PC-3 (cell line): ENCODE data around the gene MC5R. TPM values are rescaled to one million over a fixed set of nuclear protein-coding genes. Genes with fewer than 3 reads are reported as not detected.

Experiments used
- ATAC-seq: fragments of 200-7000 bp; cut with Tn5 transposase; 2 replicates; pipeline ENCODE4 v1.9.1; 2020; ENCODE audit warnings: mild to moderate bottlenecking, moderate library complexity
- BruUV-seq: library from RNA; stranded (reverse); fragments of 400-500 nt; replicated peaks from 2 replicates; lab custom pipeline; 2021; lab: Mats Ljungman, UMichigan
- CTCF ChIA-PET: fragments of 300-600 bp; sonication (Branson Sonifier 250); formaldehyde crosslinking; loops from one replicate; lab custom pipeline; 2022; ENCODE audit warnings: antibody characterized with exemption; lab: Charles Lee
- POLR2A ChIA-PET: fragments of 300-600 bp; sonication (Branson Sonifier 250); formaldehyde crosslinking; loops from one replicate; lab custom pipeline; 2022; ENCODE audit warnings: antibody characterized with exemption; ENCODE audit not compliant: unreplicated experiment; lab: Charles Lee
- DNase-seq: peaks from one replicate; pipeline ENCODE4 v3.0.0-alpha.2; 2015
- H2AFZ ChIP-seq: fragments of 300-600 bp; sonication (generic); 2 replicates; pipeline ENCODE4 v1.6.0; 2016; ENCODE audit warnings: antibody characterized with exemption, low read length
- H3F3A ChIP-seq: fragments of 300-600 bp; sonication (generic); one replicate; pipeline ENCODE4 v1.6.0; 2017; ENCODE audit warnings: antibody characterized with exemption, low read length, control low read depth, mild to moderate bottlenecking; ENCODE audit not compliant: unreplicated experiment
- H3K27ac ChIP-seq: fragments of 300-600 bp; sonication (generic); 2 replicates; pipeline ENCODE4 v1.5.1; 2016; ENCODE audit warnings: mild to moderate bottlenecking, low read length
- H3K27me3 ChIP-seq: fragments of 300-600 bp; sonication (generic); 2 replicates; pipeline ENCODE4 v1.6.1; 2016; ENCODE audit warnings: low read length, mixed read lengths
- H3K36me3 ChIP-seq: fragments of 300-600 bp; sonication (generic); 2 replicates; pipeline ENCODE4 v1.6.1; 2016; ENCODE audit warnings: low read depth, mixed run types, low read length, mixed read lengths
- H3K4me1 ChIP-seq: fragments of 300-600 bp; sonication (generic); 2 replicates; pipeline ENCODE4 v1.5.1; 2016; ENCODE audit warnings: low read length; ENCODE audit not compliant: insufficient read depth
- H3K4me2 ChIP-seq: fragments of 300-600 bp; sonication (generic); 2 replicates; pipeline ENCODE4 v1.6.0; 2016; ENCODE audit warnings: low read length
- H3K4me3 ChIP-seq: fragments of 300-600 bp; sonication (generic); 2 replicates; pipeline ENCODE4 v1.5.1; 2016; ENCODE audit warnings: mild to moderate bottlenecking, low read length, mixed read lengths
- H3K79me2 ChIP-seq: fragments of 300-600 bp; sonication (generic); 2 replicates; pipeline ENCODE4 v1.6.1; 2017; ENCODE audit warnings: low read length, mixed read lengths
- H3K9ac ChIP-seq: fragments of 300-600 bp; sonication (generic); 2 replicates; pipeline ENCODE4 v1.6.0; 2016; ENCODE audit warnings: mild to moderate bottlenecking, low read length
- H3K9me2 ChIP-seq: fragments of 300-600 bp; sonication (generic); replicated peaks from 2 replicates; pipeline ENCODE4 v1.6.1; 2016; ENCODE audit warnings: mixed run types, low read length, mixed read lengths
- H3K9me3 ChIP-seq: fragments of 300-600 bp; sonication (generic); 2 replicates; pipeline ENCODE4 v1.6.1; 2016; ENCODE audit warnings: low read length, mixed read lengths
- H4K20me1 ChIP-seq: fragments of 300-600 bp; sonication (generic); 2 replicates; pipeline ENCODE4 v1.6.1; 2016; ENCODE audit warnings: low read length, mixed read lengths
- CTCF ChIP-seq: fragments of 300-600 bp; sonication (generic); conservative IDR thresholded peaks from 2 replicates; pipeline ENCODE4 v1.5.1; 2017; ENCODE audit warnings: antibody characterized with exemption, low read depth, mild to moderate bottlenecking, low read length
- EZH2 ChIP-seq: fragments of 300-600 bp; sonication (generic); IDR thresholded peaks from one replicate; pipeline ENCODE4 v1.6.1; 2017; ENCODE audit warnings: antibody characterized with exemption, mild to moderate bottlenecking, low read length; ENCODE audit not compliant: unreplicated experiment
- EZH2phosphoT487 ChIP-seq: fragments of 300-600 bp; sonication (generic); IDR thresholded peaks from 2 replicates; pipeline ENCODE4 v1.6.1; 2018; ENCODE audit warnings: mild to moderate bottlenecking, antibody characterized with exemption, low read length, borderline replicate concordance
- intact Hi-C: fragments of 100-400 bp; cut with micrococcal nuclease; formaldehyde crosslinking; loops from 2 replicates; pipeline ENCODE4 v1.9.0; 2023
- total RNA-seq: library from RNA; depleted of rRNA; stranded (reverse); fragments of >200 nt; gene quantifications from 2 replicates; pipeline ENCODE4 v1.2.3, GENCODE V29; 2014; rRNA removed

The MC5R gene
- total RNA-seq, 1 experiment from 2014 or later: not detected

GRCh38 chr18:13872932-13873331 lies 49.0 kb downstream of the MC5R start:
- no peak overlapping the region for H3K4me3 ChIP-seq
- no peak overlapping the region for H3K27ac ChIP-seq
- no TSS peak for BruUV-seq
- DNase-seq: no peak
- H3K4me1 ChIP-seq: no peaks in the 10 kb centered on the region
- intact Hi-C loops: no loop called here
- no peaks in the 10 kb centered on the region for H3K9me3 ChIP-seq
- H2AFZ ChIP-seq: no peak overlapping the region
- no peaks in the 10 kb centered on the region for H3K36me3 ChIP-seq
- H3K27me3 ChIP-seq: peaks cover 87% of the 10 kb centered on the region
- ChIA-PET CTCF (no interaction called here), POLR2A (no interaction called here)
- H4K20me1 ChIP-seq: no peaks in the 10 kb centered on the region
- no peaks in the 10 kb centered on the region for H3K9me2 ChIP-seq
- H3K79me2 ChIP-seq: no peaks in the 10 kb centered on the region
- no peak for ATAC-seq
- no peak overlapping the region for H3K9ac ChIP-seq
- TF ChIP-seq EZH2phosphoT487 (no peak), EZH2 (no peak), CTCF (no peak)
- H3F3A ChIP-seq: no peaks in the 10 kb centered on the region
- no peak overlapping the region for H3K4me2 ChIP-seq

- no peaks in the 10 kb centered on the region for H3K9me2 ChIP-seq
- ATAC-seq (no peak), DNase-seq (peak; percentile 10)
- H4K20me1 ChIP-seq: no peaks in the 10 kb centered on the region
- H3K36me3 ChIP-seq: no peaks in the 10 kb centered on the region
- no peak overlapping the region for H3K9ac ChIP-seq
- no peak overlapping the region for H3K4me2 ChIP-seq
- no peak overlapping the region for H2AFZ ChIP-seq
- no TSS peak for BruUV-seq
- no peak for TF ChIP-seq EZH2phosphoT487
- no peak for TF ChIP-seq EZH2
- no peak for TF ChIP-seq CTCF
- POLR2A ChIA-PET: no interaction called here
- H3F3A ChIP-seq: no peaks in the 10 kb centered on the region
- CTCF ChIA-PET: no interaction called here
- H3K4me1 ChIP-seq: no peaks in the 10 kb centered on the region
- no peaks in the 10 kb centered on the region for H3K9me3 ChIP-seq
- H3K27ac ChIP-seq: no peak overlapping the region
- H3K4me3 ChIP-seq: no peak overlapping the region
- H3K27me3 ChIP-seq: peaks cover 82% of the 10 kb centered on the region
- H3K79me2 ChIP-seq: no peaks in the 10 kb centered on the region
- intact Hi-C loops: no loop called here
These were observed 50.6 kb downstream of the MC5R start for GRCh38 chr18:13874558-13874957.

Other genes starting within 250 kb of the MC5R start
- 49.2 and 52.7 TPM in 2 replicates for gene FAM210A, start 97.6 kb upstream of the MC5R start, total RNA-seq
- gene RNMT, start 97.5 kb upstream of the MC5R start, total RNA-seq: 18.9 and 21.1 TPM in 2 replicates
- gene MC2R, start 91.4 kb downstream of the MC5R start, total RNA-seq: not detected in 2 replicates